Astrocyte of the cerebellum (primary cell): Measurements from ENCODE around the gene CKMT2.

Experiments
- DNase-seq: peaks from one replicate; pipeline ENCODE4 v3.0.0-alpha.2; 2011; ENCODE audit warnings: low read depth
- H3K4me3 ChIP-seq: 2 replicates; pipeline ENCODE4 v1.5.1; 2011; ENCODE audit warnings: mild to moderate bottlenecking, low read depth, low read length, moderate library complexity
- CTCF ChIP-seq: IDR thresholded peaks from 2 replicates; pipeline ENCODE4 v1.5.1; 2012; ENCODE audit warnings: low read length, low read depth, moderate library complexity, mild to moderate bottlenecking; ENCODE audit errors: missing control alignments
- in situ Hi-C: cut with HindIII; loops from 2 replicates; pipeline ENCODE4 v1.10.0; 2017; ENCODE audit warnings: low sequenced_read_pairs

Gene CKMT2

GRCh38 chr5:81233080-81233634, at the start of gene CKMT2:
Gene CKMT2, plus strand, starts transcription at chr5:81233322. Its CDS starts 17,811 bp downstream, at chr5:81251133.
- H3K4me3 ChIP-seq: peak within 1 kb of the TSS; percentile 16
- no peak for TF ChIP-seq CTCF
- no peak for DNase-seq
- in situ Hi-C loops: no loop called here

GRCh38 chr5:81183811-81184748, 49.0 kb upstream of the CKMT2 start:
- in situ Hi-C loops: no loop called here
- TF ChIP-seq CTCF: no peak
- no peak overlapping the region for H3K4me3 ChIP-seq
- no peak for DNase-seq

- no peak overlapping the region for H3K4me3 ChIP-seq
- TF ChIP-seq CTCF: no peak
- no peak for DNase-seq
- in situ Hi-C loops: no loop called here
These were observed 48.4 kb upstream of the CKMT2 start for GRCh38 chr5:81184749-81185110.

- H3K4me3 ChIP-seq: no peak overlapping the region
- TF ChIP-seq CTCF: no peak
- in situ Hi-C loops: no loop called here
- DNase-seq: no peak
These were observed 45.2 kb upstream of the CKMT2 start for GRCh38 chr5:81187885-81188284.

GRCh38 chr5:81188962-81189361, 44.2 kb upstream of the CKMT2 start:
- in situ Hi-C loops: no loop called here
- no peak for TF ChIP-seq CTCF

GRCh38 chr5:81189875-81190498, 43.1 kb upstream of the CKMT2 start:
- no peak for TF ChIP-seq CTCF
- DNase-seq: no peak
- no peak overlapping the region for H3K4me3 ChIP-seq
- in situ Hi-C loops: no loop called here

More at GRCh38 chr5:81188962-81189361, 44.2 kb upstream of the CKMT2 start:
- no peak overlapping the region for H3K4me3 ChIP-seq
- no peak for DNase-seq
